Mononuclear cell (primary cell): ENCODE data around the gene IL17RC. TPM values are rescaled to one million over a fixed set of nuclear protein-coding genes. Genes with fewer than 3 reads are reported as not detected.
A peak's percentile ranks its signal among the peaks of the same experiment; 100 is the strongest.
"Not testable (repeated sequence)": the region's sequence is repeated elsewhere in the genome, so short reads cannot be mapped to it uniquely, and the experiment has no call there.

Source experiments
- H3K27me3 ChIP-seq: 2 replicates; pipeline ENCODE4 v1.6.0; 2011; ENCODE audit warnings: low read length, control low read depth; ENCODE audit not compliant: insufficient read depth
- H3K4me1 ChIP-seq: 2 replicates; pipeline ENCODE4 v1.5.1; 2011; ENCODE audit warnings: mild to moderate bottlenecking, low read length, control low read depth; ENCODE audit not compliant: insufficient read depth
- H3K4me3 ChIP-seq: 2 replicates; pipeline ENCODE4 v1.5.1; 2011; ENCODE audit warnings: mild to moderate bottlenecking, low read length, moderate library complexity
- H3K9me3 ChIP-seq: 2 replicates; pipeline ENCODE4 v1.5.1; 2011; ENCODE audit warnings: low read depth, mild to moderate bottlenecking, control low read depth, low read length
- total RNA-seq: library from RNA; depleted of rRNA; stranded (reverse); fragments of >200 nt; gene quantifications from one replicate; pipeline ENCODE4 v1.2.3, GENCODE V29; 2012

The IL17RC gene
- total RNA-seq, 1 donor: 2.7 TPM

DNA sequence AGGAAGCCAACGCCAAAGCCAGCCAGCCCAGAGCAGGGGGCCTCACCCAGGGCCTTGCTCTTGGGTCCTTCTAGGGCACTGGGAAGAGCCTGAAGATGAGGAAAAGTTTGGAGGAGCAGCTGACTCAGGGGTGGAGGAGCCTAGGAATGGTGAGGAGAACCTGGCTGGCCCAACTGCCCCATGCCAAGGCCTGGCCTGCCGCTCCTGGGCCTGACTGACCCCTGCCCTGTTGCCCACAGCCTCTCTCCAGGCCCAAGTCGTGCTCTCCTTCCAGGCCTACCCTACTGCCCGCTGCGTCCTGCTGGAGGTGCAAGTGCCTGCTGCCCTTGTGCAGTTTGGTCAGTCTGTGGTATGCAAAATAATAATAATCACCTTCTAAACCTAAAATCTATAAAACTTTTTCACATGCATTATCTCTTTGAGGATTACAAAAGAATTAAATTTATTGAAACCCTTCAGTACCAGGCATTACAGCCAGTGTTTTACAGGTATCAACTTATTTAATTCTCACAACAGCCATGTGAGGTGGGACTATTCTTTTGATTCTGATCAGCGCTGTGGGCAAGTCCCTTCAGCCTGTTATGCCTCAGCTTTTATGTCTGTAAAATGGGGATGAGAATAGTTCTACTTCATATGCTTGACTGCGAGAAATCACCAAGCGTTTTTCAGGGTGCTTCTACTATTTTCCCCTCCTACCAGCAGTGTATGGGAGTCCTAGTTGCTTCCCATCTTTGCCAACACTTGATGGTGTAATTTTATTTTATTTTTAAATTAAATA is 1.6 kb downstream of the IL17RC start:
- Histone ChIP-seq H3K9me3 (no peaks in the 10 kb centered on the region), H3K4me3 (no peak overlapping the region), H3K27me3 (no peaks in the 10 kb centered on the region), H3K4me1 (peaks cover 29% of the 10 kb centered on the region)

DNA sequence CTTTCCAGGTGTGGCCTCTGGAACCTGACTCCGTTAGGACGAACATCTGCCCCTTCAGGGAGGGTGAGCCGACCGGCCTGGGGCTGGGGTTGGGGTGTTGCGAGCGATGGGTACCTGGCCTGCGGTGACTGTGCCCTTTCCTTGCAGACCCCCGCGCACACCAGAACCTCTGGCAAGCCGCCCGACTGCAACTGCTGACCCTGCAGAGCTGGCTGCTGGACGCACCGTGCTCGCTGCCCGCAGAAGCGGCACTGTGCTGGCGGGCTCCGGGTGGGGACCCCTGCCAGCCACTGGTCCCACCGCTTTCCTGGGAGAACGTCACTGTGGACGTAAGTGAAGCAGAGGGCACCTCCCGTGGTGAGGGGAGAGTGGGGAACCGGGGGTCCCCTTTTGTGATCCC is 11.3 kb downstream of the IL17RC start:
- no peaks in the 10 kb centered on the region for H3K27me3 ChIP-seq
- H3K9me3 ChIP-seq: no peaks in the 10 kb centered on the region
- peaks cover 10% of the 10 kb centered on the region for H3K4me1 ChIP-seq
- no peak overlapping the region for H3K4me3 ChIP-seq

DNA sequence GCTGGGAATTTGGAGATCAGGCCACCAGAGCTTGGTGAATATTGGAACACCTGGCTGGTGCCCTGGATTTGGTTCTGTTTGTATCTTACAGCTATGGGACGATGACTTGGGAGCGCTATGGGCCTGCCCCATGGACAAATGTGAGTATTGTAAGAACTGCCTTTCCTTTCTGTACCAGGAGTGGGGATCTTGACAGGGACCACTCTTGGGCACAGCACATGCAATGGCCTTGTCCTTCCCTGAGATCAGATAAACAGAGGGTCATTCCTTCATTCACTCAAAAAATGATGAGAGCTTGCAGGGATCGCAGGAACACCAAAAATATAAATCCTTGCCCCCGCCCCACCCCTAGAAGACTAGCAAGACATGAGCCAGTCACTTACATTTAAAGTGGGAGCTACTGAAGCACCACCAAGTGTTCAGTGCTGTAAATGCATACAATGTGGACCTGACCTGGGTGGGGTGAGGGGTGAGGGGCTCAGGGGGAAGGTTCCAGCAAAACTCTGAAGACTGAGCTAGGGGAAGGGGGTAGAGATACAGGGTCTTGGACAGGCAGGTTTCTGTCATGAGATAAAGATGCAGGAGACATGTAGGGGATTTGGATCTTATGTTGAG is 14.0 kb downstream of the IL17RC start:
- Histone ChIP-seq H3K27me3 (no peaks in the 10 kb centered on the region), H3K9me3 (no peaks in the 10 kb centered on the region), H3K4me3 (no peak overlapping the region), H3K4me1 (peaks cover 31% of the 10 kb centered on the region)

DNA sequence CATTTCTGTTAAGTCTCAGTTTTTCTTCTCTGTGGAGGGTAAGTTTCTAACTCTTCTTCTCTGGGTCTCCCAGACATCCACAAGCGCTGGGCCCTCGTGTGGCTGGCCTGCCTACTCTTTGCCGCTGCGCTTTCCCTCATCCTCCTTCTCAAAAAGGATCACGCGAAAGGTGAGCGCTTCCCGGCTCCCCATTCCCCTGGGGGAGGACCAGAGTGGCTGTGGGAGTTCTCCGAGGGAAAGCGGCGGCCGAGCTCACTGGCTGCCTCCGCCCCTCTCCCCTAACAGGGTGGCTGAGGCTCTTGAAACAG is 15.6 kb downstream of the IL17RC start:
- Histone ChIP-seq H3K4me3 (peak overlapping the region; percentile 79), H3K27me3 (no peaks in the 10 kb centered on the region), H3K4me1 (peaks cover 33% of the 10 kb centered on the region)

DNA sequence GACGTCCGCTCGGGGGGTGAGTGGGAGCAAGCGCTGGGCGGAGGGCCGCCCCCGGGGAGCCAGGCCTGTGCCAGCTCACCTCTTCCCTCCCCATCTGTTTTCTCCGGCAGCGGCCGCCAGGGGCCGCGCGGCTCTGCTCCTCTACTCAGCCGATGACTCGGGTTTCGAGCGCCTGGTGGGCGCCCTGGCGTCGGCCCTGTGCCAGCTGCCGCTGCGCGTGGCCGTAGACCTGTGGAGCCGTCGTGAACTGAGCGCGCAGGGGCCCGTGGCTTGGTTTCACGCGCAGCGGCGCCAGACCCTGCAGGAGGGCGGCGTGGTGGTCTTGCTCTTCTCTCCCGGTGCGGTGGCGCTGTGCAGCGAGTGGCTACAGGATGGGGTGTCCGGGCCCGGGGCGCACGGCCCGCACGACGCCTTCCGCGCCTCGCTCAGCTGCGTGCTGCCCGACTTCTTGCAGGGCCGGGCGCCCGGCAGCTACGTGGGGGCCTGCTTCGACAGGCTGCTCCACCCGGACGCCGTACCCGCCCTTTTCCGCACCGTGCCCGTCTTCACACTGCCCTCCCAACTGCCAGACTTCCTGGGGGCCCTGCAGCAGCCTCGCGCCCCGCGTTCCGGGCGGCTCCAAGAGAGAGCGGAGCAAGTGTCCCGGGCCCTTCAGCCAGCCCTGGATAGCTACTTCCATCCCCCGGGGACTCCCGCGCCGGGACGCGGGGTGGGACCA is 16.1 kb downstream of the IL17RC start:
- Histone ChIP-seq H3K4me1 (peaks cover 33% of the 10 kb centered on the region), H3K9me3 (no peaks in the 10 kb centered on the region), H3K27me3 (no peaks in the 10 kb centered on the region), H3K4me3 (peak overlapping the region; percentile 79)

More for the DNA sequence above, 15.6 kb downstream of the IL17RC start:
- no peaks in the 10 kb centered on the region for H3K9me3 ChIP-seq

DNA sequence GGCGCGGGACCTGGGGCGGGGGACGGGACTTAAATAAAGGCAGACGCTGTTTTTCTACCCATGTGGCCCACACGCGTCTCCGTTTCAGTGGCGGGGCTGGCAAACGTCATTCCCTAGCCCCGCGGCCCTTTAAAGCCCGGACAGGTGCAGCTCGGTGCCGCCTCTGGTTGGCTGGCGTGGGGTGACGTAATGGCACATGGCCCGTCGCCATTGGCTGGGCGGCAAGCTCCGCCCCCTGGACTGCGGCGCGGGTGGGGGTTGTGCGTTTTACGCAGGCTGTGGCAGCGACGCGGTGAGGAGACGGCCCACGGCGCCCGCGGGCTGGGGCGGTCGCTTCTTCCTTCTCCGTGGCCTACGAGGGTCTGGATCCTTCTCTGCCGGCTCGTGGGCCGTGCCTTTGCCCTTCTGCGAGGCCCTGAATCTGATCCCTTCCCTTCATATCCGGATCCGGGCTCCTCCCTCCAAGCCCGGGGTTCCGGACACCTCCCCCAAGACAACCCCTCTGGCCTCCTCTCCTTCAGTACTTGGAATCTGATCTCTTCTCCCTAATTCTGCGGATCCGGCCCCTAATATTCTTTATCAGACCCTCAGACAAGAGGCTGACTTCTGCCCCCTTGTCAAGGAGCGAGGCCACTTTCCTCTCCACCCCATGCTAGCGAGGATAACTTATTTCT is 16.8 kb downstream of the IL17RC start, which contains the start of gene CRELD1:
Gene CRELD1 (plus strand): TSS at position 274 of the 674 bp plus-strand sequence. CDS start 605 bp downstream, outside the sequence.
- Histone ChIP-seq H3K4me3 (peak within 1 kb of the TSS; percentile 79), H3K27me3 (no peaks in the 10 kb centered on the region), H3K9me3 (no peaks in the 10 kb centered on the region), H3K4me1 (peaks cover 33% of the 10 kb centered on the region)

DNA sequence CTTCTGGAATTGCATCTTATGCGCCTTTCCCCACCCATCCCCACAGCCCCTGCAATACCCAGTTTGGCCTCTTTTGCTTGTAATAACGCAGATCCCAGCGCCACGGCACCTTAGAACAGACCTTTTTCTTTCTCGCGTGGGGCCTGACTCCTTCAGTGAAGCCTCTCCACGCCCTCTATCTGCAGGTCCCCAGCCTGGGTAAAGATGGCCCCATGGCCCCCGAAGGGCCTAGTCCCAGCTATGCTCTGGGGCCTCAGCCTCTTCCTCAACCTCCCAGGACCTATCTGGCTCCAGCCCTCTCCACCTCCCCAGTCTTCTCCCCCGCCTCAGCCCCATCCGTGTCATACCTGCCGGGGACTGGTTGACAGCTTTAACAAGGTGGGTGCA is 17.3 kb downstream of the IL17RC start:
- peak overlapping the region; percentile 79 for H3K4me3 ChIP-seq
- no peaks in the 10 kb centered on the region for H3K27me3 ChIP-seq
- H3K9me3 ChIP-seq: no peaks in the 10 kb centered on the region
- H3K4me1 ChIP-seq: peaks cover 33% of the 10 kb centered on the region

DNA sequence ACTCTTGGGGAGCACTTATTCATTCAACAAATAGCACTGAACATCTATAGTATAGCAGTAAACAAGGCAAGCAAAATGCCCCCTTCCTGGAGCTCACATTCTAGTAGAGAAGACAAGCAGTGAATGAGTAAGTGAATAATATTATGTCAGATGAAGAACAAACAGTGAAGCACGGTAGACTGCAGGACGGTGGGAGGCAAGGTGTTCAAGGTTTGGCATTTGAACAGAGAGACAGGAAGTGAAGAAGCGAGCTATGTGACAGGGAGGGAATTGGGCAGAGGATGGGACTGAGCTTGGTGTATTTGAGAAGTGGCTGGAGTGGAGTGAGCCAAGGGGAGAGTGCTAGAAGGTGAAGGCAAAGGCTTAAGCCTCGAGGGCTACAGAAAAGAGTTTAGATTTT is 18.1 kb downstream of the IL17RC start:
- Histone ChIP-seq H3K9me3 (no peaks in the 10 kb centered on the region), H3K4me1 (peaks cover 33% of the 10 kb centered on the region), H3K27me3 (no peaks in the 10 kb centered on the region), H3K4me3 (no peak overlapping the region)

DNA sequence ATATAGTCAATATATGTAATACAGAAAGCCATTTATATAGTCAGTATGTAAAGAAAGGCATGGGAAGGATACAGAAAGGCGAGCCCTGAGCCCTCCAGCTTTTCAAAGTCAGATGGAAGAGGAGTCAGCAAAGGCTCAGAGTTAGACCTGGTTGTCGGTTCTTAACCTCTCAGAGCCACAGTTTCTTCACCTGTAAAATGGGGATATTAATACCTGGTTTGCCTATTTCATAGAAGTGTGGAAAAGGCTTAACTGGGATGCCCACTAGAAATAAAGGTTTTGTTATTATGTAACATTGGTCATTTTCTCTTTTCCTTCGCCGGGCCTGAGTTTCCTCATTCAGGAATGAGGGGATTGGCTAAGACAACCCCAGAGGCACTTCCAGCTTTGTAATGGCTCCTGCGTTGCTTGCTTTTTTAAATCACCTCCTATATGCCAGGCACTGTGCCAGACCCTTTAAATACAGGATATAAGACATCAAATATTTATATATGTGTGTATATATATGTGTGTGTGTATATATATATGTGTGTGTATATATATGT is 19.1 kb downstream of the IL17RC start:
- Histone ChIP-seq H3K4me3 (no peak overlapping the region), H3K9me3 (no peaks in the 10 kb centered on the region), H3K4me1 (peaks cover 33% of the 10 kb centered on the region), H3K27me3 (no peaks in the 10 kb centered on the region)

DNA sequence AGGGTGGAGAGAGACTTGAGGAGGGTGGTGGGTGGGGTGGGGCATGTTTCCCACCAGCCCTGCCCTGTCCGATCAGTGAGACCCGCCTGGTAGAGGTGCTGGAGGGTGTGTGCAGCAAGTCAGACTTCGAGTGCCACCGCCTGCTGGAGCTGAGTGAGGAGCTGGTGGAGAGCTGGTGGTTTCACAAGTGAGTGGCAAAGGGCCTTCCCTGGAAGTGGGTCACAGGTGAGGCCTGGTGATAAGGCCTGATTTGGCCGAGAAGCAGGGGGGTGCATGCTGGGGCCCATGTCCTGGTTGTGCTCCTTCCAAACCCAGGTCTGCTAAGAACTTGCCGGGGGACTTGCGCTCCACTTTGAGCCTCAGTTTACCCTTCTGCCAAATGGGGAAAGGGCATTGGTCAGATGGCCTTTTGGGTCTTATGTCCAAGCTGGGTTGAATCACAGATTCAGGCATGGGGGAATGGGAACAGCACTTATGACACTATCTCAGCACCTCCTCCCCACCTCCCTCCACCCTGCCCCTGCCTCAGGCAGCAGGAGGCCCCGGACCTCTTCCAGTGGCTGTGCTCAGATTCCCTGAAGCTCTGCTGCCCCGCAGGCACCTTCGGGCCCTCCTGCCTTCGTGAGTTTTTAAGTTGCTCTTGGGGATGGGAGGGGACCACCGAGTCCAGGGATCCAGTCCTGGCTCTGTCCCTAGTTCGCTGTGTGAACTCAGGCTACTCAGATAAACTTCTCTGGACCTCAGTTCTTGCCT is 20.8 kb downstream of the IL17RC start:
- H3K27me3 ChIP-seq: no peaks in the 10 kb centered on the region
- H3K4me3 ChIP-seq: no peak overlapping the region
- H3K4me1 ChIP-seq: peaks cover 28% of the 10 kb centered on the region
- no peaks in the 10 kb centered on the region for H3K9me3 ChIP-seq

DNA sequence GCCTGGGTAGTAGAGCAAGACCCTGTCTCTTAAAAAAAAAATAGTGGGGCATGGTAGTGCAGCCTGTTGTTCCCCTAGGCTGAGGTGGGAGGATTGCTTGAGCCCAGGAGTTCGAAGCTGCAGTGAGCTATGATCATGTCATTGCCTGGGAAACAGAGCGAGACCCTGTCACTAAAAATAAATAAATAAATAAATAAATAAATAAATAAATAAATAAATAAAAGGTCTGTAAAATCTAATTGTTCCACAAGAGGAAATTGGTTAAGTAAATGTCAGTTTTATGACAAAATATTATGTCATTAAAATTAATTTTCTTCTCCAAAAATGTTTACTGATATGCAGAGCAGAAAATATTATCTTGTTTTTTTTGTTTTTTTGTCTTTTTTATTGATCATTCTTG is 22.1 kb downstream of the IL17RC start:
- peaks cover 19% of the 10 kb centered on the region for H3K4me1 ChIP-seq
- no peak overlapping the region for H3K4me3 ChIP-seq
- H3K27me3 ChIP-seq: no peaks in the 10 kb centered on the region
- H3K9me3 ChIP-seq: no peaks in the 10 kb centered on the region

DNA sequence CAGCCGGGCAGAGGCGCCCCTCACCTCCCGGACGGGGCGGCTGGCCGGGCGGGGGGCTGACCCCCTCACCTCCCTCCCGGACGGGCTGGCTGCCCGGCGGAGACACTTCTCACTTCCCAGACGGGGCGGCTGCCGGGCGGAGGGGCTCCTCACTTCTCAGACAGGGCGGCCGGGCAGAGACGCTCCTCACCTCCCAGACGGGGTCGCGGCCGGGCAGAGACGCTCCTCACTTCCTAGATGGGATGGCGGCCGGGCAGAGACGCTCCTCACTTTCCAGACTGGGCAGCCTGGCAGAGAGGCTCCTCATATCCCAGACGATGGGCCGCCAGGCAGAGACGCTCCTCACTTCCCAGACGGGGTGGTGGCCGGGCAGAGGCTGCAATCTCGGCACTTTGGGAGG is 23.0 kb downstream of the IL17RC start:
- not testable (repeated sequence) for H3K4me1 ChIP-seq, H3K4me3 ChIP-seq, H3K9me3 ChIP-seq, H3K27me3 ChIP-seq

DNA sequence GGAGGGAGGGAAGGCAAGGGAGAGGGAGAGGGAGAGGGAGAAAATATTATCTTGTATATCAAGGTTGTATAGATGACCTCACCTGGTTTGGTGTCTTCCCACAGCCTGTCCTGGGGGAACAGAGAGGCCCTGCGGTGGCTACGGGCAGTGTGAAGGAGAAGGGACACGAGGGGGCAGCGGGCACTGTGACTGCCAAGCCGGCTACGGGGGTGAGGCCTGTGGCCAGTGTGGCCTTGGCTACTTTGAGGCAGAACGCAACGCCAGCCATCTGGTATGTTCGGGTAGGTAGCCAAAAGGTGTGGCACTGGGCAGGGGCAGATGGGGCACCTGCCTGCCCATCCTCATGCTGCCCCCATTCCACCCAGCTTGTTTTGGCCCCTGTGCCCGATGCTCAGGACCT is 23.8 kb downstream of the IL17RC start:
- H3K27me3 ChIP-seq: no peaks in the 10 kb centered on the region
- no peaks in the 10 kb centered on the region for H3K9me3 ChIP-seq
- H3K4me1 ChIP-seq: peaks cover 3% of the 10 kb centered on the region
- H3K4me3 ChIP-seq: no peak overlapping the region

DNA sequence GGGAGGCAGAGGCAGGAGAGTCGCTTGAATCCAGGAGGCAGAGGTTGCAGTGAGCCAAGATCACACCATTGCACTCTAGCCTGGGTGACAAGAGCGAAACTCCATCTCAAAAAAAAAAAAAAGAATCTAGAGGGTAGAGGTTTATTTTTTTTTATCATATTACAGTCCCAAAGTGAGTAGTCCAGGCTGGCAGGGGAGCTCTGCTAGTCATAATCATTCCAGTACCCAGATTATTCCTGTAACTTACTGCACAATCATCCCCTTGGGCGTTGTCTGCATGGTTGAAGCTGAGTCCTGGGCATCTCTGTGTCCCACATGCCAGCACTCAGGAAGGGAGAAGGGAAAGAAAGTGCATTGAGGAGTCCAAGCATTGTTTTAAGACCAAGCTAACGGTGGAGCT is 25.3 kb downstream of the IL17RC start:
- Histone ChIP-seq H3K4me3 (no peak overlapping the region), H3K9me3 (no peaks in the 10 kb centered on the region), H3K27me3 (no peaks in the 10 kb centered on the region), H3K4me1 (peaks cover 11% of the 10 kb centered on the region)
